Smooth muscle cell (in vitro differentiated cells): ENCODE results near the gene THBD. TPM values are rescaled to one million over a fixed set of nuclear protein-coding genes. Genes with fewer than 3 reads are reported as not detected.

Experiments used
- DNase-seq: peaks from one replicate; lab custom pipeline; 2025; ENCODE audit not compliant: unreplicated experiment; lab: John Stamatoyannopoulos, UW
- H2AFZ ChIP-seq: fragments of 200-600 bp; sonication (generic); 2 replicates; pipeline ENCODE4 v1.6.0; 2016; ENCODE audit warnings: antibody characterized with exemption, low read depth, mild to moderate bottlenecking
- H3F3A ChIP-seq: fragments of 200-600 bp; sonication (generic); 2 replicates; pipeline ENCODE4 v1.6.0; 2017; ENCODE audit warnings: antibody characterized with exemption, low read depth
- H3K27ac ChIP-seq: fragments of 200-600 bp; sonication (generic); 2 replicates; pipeline ENCODE4 v1.5.1; 2016; ENCODE audit warnings: low read depth, mild to moderate bottlenecking
- H3K27me3 ChIP-seq: fragments of 200-600 bp; sonication (generic); 2 replicates; pipeline ENCODE4 v1.6.1; 2016; ENCODE audit warnings: low read depth, mild to moderate bottlenecking
- H3K36me3 ChIP-seq: fragments of 200-600 bp; sonication (generic); 2 replicates; pipeline ENCODE4 v1.5.1; 2016; ENCODE audit warnings: low read depth
- H3K4me1 ChIP-seq: fragments of 200-600 bp; sonication (generic); 2 replicates; pipeline ENCODE4 v1.5.1; 2016; ENCODE audit warnings: low read depth
- H3K4me2 ChIP-seq: fragments of 200-600 bp; sonication (generic); 2 replicates; pipeline ENCODE4 v1.6.0; 2016; ENCODE audit warnings: mild to moderate bottlenecking
- H3K4me3 ChIP-seq: fragments of 200-600 bp; sonication (generic); 2 replicates; pipeline ENCODE4 v1.5.1; 2016; ENCODE audit warnings: mild to moderate bottlenecking
- H3K79me2 ChIP-seq: fragments of 200-600 bp; sonication (generic); 2 replicates; pipeline ENCODE4 v1.6.0; 2016; ENCODE audit warnings: low read depth, mild to moderate bottlenecking
- H3K9ac ChIP-seq: fragments of 200-600 bp; sonication (generic); 2 replicates; pipeline ENCODE4 v1.6.0; 2016; ENCODE audit warnings: low read depth
- H3K9me3 ChIP-seq: fragments of 200-600 bp; sonication (generic); replicated peaks from 2 replicates; pipeline ENCODE4 v1.5.1; 2016; ENCODE audit warnings: low read depth
- H4K20me1 ChIP-seq: fragments of 200-600 bp; sonication (generic); 2 replicates; pipeline ENCODE4 v1.6.0; 2016; ENCODE audit warnings: low read depth
- WGBS: methylation state at CpG from one replicate; pipeline ENCODE4 v1.1.7; 2016; ENCODE audit warnings: low lambda C conversion rate; 5-methylcytosine and 5-hydroxymethylcytosine counted together
- polyA plus RNA-seq: library from polyadenylated mRNA; unstranded; fragments of >200 nt; fragmentation: Nextera tagmentation; extraction: Ambion mirVana; gene quantifications from 2 replicates; pipeline ENCODE4 v1.2.1, GENCODE V29; 2016
- total RNA-seq: library from RNA; depleted of rRNA; stranded (reverse); fragments of >200 nt; gene quantifications from 2 replicates; pipeline ENCODE4 v1.2.3, GENCODE V29; 2014
- TF ChIP-seq, protein P1 (sequence below): fragments of 200-600 bp; sonication (generic); IDR thresholded peaks from 2 replicates; pipeline ENCODE4 v1.5.1; 2017; ENCODE audit warnings: borderline replicate concordance, mild to moderate bottlenecking, antibody characterized with exemption; ENCODE audit not compliant: insufficient read depth, poor library complexity, severe bottlenecking

Gene THBD
- total and polyA plus RNA-seq, 2 experiments from 2014 or later, result 9.9 to 10.0 TPM

DNA sequence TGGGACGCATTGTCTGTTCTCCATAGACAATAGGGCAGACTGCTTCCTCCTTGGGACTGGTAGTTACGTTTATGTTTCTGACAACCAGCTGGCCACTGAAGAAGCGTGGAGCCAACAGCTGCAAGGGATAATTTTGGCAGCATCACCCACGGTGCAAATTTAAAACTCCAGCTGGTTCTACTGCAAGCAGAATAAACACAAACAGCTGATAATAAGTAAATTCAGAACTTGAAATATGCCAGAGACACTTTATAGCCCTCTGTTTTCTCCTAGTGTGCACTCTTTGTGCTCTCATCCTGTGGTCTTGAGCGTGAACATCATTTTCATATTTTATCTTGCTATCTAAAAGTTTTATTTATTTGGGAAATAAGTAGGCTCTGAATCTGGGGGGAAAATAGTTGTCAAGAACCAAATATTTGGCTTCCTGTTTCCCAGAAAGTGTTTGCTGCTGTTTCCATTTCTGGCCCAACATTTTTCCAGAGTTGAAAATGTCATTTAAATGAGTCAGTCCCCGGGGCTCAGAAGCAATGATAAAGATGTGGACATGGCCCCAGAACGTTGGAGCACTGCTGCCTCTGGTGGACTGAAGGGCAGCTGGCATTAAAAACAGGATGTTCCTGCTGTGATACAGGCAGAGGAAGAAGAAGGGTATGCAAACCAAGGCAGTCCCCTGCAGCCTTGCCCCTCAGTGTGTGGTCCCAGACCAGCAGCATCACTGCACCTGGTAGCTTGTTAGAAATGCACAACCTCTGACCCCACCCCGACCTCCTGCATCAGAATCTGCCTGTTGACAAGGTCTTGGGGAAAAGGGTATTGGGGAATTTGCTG, 12.5 kb upstream of the THBD start:
- DNase-seq, result no peak
- no peak overlapping the region for H3K9ac ChIP-seq
- no peaks in the 10 kb centered on the region for H4K20me1 ChIP-seq
- peak overlapping the region; percentile 62 for H3K27ac ChIP-seq
- H3K9me3 ChIP-seq, result no peaks in the 10 kb centered on the region
- peaks cover 15% of the 10 kb centered on the region for H3K4me1 ChIP-seq
- no peak overlapping the region for H2AFZ ChIP-seq
- no peaks in the 10 kb centered on the region for H3K79me2 ChIP-seq
- H3F3A ChIP-seq, result peaks cover 12% of the 10 kb centered on the region
- H3K36me3 ChIP-seq, result no peaks in the 10 kb centered on the region
- no peaks in the 10 kb centered on the region for H3K27me3 ChIP-seq
- no peak overlapping the region for H3K4me3 ChIP-seq
- peak overlapping the region; percentile 72 for H3K4me2 ChIP-seq
- 23% methylated on average over 8 of the region's 8 CpGs for WGBS
- TF ChIP-seq, protein P1, sequence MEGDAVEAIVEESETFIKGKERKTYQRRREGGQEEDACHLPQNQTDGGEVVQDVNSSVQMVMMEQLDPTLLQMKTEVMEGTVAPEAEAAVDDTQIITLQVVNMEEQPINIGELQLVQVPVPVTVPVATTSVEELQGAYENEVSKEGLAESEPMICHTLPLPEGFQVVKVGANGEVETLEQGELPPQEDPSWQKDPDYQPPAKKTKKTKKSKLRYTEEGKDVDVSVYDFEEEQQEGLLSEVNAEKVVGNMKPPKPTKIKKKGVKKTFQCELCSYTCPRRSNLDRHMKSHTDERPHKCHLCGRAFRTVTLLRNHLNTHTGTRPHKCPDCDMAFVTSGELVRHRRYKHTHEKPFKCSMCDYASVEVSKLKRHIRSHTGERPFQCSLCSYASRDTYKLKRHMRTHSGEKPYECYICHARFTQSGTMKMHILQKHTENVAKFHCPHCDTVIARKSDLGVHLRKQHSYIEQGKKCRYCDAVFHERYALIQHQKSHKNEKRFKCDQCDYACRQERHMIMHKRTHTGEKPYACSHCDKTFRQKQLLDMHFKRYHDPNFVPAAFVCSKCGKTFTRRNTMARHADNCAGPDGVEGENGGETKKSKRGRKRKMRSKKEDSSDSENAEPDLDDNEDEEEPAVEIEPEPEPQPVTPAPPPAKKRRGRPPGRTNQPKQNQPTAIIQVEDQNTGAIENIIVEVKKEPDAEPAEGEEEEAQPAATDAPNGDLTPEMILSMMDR, result peak; percentile 50

DNA sequence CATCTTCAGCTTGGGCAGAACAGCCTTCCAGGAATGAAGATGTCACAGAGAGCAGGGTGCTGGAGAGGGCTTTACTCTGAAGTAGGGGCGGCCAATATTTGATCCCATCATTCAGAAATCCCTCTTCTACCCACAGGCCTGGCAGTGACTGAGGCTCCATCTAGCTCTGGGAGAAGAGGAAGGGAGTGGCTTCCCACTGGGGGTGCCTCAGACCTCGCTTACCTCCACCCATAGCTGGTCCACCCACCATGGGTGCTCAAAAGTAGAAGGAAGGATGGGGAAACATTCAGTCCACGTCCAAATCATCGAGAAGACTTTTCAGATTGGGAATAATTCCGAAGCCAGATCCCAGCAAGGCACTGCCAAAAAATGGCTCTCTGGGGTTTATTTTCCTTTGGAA, 11.8 kb upstream of the THBD start:
- Histone ChIP-seq H3K9me3 (no peaks in the 10 kb centered on the region), H3K4me2 (peak overlapping the region; percentile 72), H3K27me3 (no peaks in the 10 kb centered on the region), H3K79me2 (no peaks in the 10 kb centered on the region), H3F3A (peaks cover 12% of the 10 kb centered on the region), H2AFZ (no peak overlapping the region), H3K4me3 (no peak overlapping the region), H3K27ac (peak overlapping the region; percentile 62), H3K36me3 (no peaks in the 10 kb centered on the region), H3K9ac (no peak overlapping the region), H3K4me1 (peaks cover 15% of the 10 kb centered on the region), H4K20me1 (no peaks in the 10 kb centered on the region)
- TF ChIP-seq, protein P1, result no peak
- no peak for DNase-seq
- WGBS, result 83% methylated on average over 5 of the region's 5 CpGs

DNA sequence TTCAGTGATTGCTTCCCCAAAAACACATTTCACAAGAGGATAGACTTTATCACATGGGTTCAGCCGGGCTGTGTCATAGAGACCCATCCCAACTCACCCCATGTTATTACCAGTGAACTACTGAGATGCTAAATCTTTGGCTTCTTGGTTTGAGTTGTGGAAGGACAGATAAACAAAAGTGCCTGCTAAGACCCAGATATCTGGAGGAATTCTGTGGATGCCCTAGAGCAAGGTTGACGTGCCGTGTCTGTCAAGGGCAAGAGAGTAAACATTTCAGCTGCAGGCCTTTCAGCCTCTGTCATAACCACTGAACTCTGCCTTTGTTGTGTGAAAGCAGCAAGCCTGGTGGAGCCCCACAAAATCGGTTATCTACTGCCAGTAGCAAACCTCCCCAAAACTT, 11.2 kb upstream of the THBD start:
- 21% methylated on average over 4 of the region's 4 CpGs for WGBS
- H3K4me3 ChIP-seq, result no peak overlapping the region
- H4K20me1 ChIP-seq, result no peaks in the 10 kb centered on the region
- H3K9me3 ChIP-seq, result no peaks in the 10 kb centered on the region
- H3K27me3 ChIP-seq, result no peaks in the 10 kb centered on the region
- H3K9ac ChIP-seq, result no peak overlapping the region
- no peaks in the 10 kb centered on the region for H3K79me2 ChIP-seq
- H3K4me1 ChIP-seq, result peaks cover 15% of the 10 kb centered on the region
- H3K4me2 ChIP-seq, result peak overlapping the region; percentile 72
- TF ChIP-seq, protein P1, result no peak
- peak overlapping the region; percentile 62 for H3K27ac ChIP-seq
- H3K36me3 ChIP-seq, result no peaks in the 10 kb centered on the region
- H3F3A ChIP-seq, result peaks cover 12% of the 10 kb centered on the region
- no peak overlapping the region for H2AFZ ChIP-seq
- no peak for DNase-seq

DNA sequence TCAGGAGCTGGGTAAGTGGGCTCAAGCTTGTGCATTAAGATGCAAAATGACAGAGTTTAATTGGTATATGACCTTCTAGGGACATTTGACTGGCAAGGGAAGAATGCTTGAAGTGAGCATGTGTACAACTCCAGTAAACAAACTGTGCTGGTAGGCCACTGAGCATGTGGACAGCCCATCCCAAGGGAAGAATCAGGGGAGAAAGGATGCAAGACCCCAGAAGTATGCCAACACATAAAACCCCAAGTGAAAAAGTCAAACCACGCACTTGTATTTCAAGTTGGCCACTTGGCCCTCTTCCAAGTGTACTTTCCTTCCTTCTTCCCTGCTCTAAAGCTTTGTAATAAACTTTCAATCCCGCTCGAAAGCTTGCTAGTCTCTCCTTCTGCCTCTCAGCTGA, 10.4 kb upstream of the THBD start:
- Histone ChIP-seq H3K4me1 (peaks cover 15% of the 10 kb centered on the region), H3K4me3 (no peak overlapping the region), H3F3A (peaks cover 12% of the 10 kb centered on the region), H3K27me3 (no peaks in the 10 kb centered on the region), H3K9ac (no peak overlapping the region), H3K4me2 (peak overlapping the region; percentile 72), H3K27ac (no peak overlapping the region), H2AFZ (no peak overlapping the region), H3K36me3 (no peaks in the 10 kb centered on the region), H4K20me1 (no peaks in the 10 kb centered on the region), H3K9me3 (no peaks in the 10 kb centered on the region), H3K79me2 (no peaks in the 10 kb centered on the region)
- TF ChIP-seq, protein P1, result no peak
- no peak for DNase-seq
- WGBS, result 32% methylated on average over 3 of the region's 3 CpGs
